GM19467 (cell line): Measurements from ENCODE around the gene SHROOM4.

Experiments
- ATAC-seq: cut with Tn5 transposase; IDR thresholded peaks from one replicate; pipeline ENCODE4 v1.9.1; 2021; ENCODE audit warnings: mild to moderate bottlenecking, moderate library complexity; ENCODE audit not compliant: unreplicated experiment

SHROOM4 gene

GRCh38 chrX:50787099-50787498 is 26.9 kb downstream of the SHROOM4 start:
- ATAC-seq: no peak

DNA sequence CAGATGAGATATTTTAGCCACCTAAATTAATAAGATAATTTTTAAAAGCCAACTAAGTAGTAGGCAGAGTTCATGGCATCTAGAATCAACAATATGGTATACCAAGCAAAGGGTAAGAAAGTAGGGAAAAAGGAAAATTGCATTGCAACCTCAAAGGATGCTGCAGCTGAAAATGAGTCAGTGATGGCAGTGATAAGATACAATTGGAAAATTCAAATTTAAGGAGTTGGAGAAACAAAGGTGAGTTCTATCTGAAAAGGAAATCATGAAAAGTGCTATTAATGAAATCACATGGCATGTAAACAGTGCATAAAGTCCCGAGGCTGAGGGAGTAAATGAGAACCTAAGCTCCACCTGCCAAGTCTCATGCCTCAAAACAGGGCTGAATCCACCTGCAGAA is 33.9 kb downstream of the SHROOM4 start:
- ATAC-seq: no peak

- ATAC-seq: no peak
These were observed 34.3 kb downstream of the SHROOM4 start for GRCh38 chrX:50779694-50780093.

DNA sequence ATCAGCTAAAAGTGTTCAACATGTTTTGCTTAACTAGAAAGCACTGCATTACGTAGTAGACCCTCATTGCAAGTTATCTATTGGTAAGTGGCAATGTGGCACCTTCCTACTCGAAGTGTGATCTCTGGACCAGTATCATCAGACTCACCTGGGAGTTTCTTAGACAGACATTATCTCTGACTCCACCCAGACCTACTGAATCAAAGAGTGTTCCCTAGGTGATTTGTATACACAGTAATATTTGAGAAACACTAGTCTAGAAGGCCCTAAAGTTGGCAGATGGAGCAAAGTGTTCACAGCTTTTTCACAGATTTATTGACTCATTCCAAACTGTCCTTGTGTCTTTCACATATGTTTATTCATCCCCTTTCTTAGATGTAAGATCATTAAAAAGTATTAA is 35.7 kb downstream of the SHROOM4 start:
- ATAC-seq: no peak

DNA sequence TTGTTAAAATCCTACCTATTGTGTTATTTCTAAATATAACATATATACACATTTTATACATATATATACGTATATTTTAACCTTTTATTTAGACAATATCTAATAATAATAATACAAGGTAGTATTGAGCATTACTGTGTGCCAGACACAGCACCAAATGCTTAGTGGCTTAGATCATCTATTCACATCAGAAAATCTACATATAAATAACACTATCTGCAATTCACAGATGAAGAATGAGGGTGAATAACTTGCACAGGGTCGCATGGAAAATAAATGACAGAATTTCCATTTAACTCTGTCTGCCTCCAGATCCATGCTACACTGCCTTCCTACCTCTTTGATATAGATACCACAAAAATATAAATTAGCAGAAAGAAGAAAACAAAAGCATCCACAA is 37.7 kb downstream of the SHROOM4 start:
- ATAC-seq: no peak

GRCh38 chrX:50771382-50771781 is 42.6 kb downstream of the SHROOM4 start:
- ATAC-seq: no peak

DNA sequence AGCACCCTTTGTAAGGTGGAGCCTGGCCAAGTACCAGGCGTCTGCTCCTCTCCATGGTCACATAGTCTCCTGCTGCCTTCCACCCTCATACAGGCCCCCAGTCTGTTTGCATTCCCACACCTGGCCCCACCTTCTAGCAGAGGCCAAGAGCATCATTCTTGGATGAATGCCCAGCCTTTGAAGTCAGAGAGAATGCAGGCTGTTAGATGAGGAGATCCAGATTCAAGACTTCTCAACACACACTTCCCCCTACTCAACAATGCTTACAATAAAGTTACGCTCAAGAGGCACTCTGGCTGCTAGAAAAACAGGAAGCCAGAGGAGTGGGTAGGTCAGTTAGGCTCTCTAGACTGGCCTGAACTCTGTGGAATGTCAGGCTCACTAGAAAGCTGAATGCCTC is 43.3 kb downstream of the SHROOM4 start:
- no peak for ATAC-seq

GRCh38 chrX:50769389-50770063 is 44.5 kb downstream of the SHROOM4 start:
- ATAC-seq: no peak

GRCh38 chrX:50768801-50769200 is 45.2 kb downstream of the SHROOM4 start:
- ATAC-seq: no peak

DNA sequence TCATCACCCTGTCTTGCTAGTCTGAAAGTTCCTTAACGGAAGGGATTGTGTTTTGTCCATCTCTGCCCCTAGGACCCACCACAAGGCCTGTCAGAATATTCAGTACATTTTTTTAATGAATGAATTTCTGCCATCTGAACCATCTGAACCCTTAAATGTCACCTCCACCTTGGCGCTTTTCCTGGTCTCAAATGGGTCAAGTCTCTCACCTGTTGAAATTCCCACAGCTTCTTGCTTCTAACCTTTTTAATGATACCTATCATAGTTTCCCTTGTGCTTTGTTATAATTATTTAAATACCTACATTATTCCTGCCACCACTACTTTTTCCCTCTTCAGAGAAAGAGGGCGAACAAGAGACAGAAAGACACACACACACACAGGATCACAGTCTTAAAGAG is 48.0 kb downstream of the SHROOM4 start:
- no peak for ATAC-seq

GRCh38 chrX:50762578-50762977 is 51.4 kb downstream of the SHROOM4 start:
- no peak for ATAC-seq

- ATAC-seq: no peak
These were observed 57.7 kb downstream of the SHROOM4 start for GRCh38 chrX:50756276-50756675.

DNA sequence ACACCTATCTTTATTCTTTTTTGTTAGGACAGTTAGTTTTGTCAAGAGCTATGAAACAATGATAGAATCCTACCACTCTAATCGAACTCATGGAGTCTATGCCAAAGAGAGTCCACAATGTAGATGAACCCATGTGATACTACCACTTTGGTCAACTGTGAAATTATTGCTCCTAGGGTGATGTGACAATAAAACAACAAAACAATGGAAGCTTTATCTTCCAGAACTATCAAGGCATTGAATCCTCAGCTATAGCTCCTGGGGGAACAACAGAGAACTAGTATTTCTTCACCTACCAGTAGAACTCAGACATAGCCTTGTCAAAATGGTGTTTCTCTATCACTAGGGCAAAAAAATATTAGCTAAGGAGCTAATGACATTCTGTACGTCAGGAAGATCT is 62.9 kb downstream of the SHROOM4 start:
- no peak for ATAC-seq

DNA sequence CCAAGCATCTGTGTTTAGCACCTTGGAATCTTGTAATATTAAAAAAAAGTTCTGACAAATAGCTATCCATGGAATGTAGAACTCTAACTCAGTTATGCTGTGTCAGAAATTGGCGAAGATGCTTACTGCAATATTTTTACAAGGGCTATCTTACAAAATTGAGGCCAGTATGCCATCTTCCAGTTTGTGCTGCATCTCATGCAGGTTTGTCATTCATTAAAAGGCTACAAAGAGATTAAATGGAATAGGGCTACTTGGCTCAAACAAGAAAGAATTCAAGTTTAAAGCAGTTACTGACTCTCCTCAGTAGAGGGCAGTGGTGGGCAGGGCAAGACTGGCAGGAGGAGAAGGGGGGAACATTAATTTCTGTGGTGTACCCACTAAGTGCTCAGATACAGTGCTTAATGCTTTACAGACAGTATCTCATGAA is 66.5 kb downstream of the SHROOM4 start:
- no peak for ATAC-seq

- ATAC-seq: no peak
These were observed 77.3 kb downstream of the SHROOM4 start for GRCh38 chrX:50736656-50737055.

- ATAC-seq: no peak
These were observed 87.7 kb downstream of the SHROOM4 start for GRCh38 chrX:50726296-50726695.

- ATAC-seq: no peak
These were observed 88.7 kb downstream of the SHROOM4 start for GRCh38 chrX:50725310-50725709.

GRCh38 chrX:50723006-50723405 is 91.0 kb downstream of the SHROOM4 start:
- ATAC-seq: no peak

GRCh38 chrX:50721764-50722521 is 92.1 kb downstream of the SHROOM4 start:
- ATAC-seq: no peak

DNA sequence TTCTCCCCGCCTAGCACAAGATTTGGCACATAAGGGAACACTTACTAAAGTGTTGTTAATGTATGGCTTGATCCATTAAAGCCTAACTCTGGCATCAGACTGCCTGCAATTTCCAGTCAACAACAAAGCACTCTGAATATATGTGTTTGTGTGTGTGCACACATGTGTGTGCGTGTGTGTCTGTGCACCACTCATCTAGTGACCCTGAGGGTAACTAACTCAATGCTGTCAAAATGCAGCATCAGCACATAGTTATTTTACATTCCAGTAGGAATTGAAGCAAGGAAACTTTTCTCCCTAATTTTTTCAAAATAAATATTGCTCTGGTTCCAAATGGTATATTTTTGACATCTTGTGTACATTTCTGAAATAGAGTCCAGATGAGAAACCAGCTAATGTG is 94.4 kb downstream of the SHROOM4 start:
- ATAC-seq: no peak

DNA sequence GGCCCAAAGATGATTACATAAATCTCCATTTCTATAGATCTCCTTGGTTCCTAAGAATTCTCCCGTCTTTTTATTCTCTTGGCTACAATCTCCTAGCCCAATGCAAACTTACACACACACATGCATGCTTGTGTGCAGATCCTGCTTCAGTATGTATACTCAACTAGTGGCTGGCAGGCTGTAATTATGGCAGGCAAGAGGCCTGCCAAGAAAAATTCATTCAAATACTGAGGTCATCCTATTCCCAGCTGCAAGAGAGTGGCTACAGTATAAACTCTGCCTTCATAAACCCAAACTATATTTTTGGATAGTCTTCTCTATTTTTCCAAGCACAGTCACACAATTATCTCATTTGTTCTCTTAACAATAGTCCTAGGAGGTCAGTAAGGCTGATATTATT is 95.2 kb downstream of the SHROOM4 start:
- ATAC-seq: no peak

DNA sequence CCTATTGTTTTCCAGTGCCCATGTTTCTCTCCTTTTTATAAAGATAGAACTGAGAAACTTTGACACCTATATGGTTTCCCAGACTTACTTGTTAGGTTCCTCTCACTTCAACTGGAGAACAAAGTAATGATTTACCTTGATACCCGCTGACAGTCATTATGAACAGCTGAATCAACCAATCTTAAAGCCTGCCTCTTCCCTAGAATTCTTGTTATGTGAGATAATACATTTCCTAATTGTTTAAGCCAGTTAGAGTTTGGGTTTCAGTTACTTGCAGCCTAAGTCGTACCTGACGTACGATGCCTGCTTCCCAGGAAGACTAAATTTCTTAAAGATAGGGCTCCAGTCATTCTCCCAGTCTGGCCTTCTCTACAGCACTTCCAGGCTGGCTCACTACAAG is 97.3 kb downstream of the SHROOM4 start:
- ATAC-seq: no peak

- ATAC-seq: no peak
These were observed 101.2 kb downstream of the SHROOM4 start for GRCh38 chrX:50712777-50713176.
